Measurements from ENCODE around the gene MYL3.

DNA sequence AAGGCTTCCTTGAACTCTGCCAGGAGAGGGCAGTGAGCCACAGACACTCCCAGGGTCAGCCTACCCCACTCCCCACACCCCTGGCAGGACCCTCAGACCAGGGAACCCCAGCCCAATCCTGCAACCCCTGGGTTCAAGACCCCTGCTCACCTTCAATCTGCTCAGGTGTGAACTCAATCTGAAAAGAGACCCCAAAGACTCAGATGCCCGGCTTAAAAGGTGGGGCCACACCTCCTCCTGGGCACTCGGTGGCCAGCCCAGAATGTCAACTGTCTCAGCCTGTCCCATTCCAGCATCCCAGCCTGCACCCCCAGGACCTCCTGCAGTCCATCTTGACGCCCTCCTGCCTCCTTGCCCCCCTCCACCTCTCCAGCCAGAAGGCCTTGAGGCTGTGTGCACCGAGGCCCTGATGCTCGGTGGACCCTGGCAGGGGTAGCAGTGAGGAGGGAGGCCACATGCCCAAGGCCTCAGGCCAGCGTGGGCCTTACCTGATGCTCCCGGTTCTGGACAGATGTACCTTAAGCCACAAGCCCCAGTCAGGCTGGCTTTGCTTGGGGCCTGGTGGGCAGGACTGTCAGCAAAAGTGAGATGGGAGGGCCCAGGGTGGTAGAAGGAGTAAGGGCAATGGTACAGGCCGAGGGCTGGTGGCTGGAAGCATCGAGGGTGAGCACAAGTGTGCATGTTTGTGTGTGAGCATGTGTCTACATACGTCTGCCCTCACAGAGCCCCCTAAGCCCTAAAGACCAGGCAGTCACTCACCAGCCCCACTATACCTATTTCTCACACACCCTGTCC, 2.2 kb downstream of the MYL3 start:
- TF ChIP-seq, protein P1, sequence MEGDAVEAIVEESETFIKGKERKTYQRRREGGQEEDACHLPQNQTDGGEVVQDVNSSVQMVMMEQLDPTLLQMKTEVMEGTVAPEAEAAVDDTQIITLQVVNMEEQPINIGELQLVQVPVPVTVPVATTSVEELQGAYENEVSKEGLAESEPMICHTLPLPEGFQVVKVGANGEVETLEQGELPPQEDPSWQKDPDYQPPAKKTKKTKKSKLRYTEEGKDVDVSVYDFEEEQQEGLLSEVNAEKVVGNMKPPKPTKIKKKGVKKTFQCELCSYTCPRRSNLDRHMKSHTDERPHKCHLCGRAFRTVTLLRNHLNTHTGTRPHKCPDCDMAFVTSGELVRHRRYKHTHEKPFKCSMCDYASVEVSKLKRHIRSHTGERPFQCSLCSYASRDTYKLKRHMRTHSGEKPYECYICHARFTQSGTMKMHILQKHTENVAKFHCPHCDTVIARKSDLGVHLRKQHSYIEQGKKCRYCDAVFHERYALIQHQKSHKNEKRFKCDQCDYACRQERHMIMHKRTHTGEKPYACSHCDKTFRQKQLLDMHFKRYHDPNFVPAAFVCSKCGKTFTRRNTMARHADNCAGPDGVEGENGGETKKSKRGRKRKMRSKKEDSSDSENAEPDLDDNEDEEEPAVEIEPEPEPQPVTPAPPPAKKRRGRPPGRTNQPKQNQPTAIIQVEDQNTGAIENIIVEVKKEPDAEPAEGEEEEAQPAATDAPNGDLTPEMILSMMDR (IDR thresholded peaks at IDR 0.05; ENCODE audit: low read length): no peak
- TF ChIP-seq EZH2phosphoT487 (IDR thresholded peaks at IDR 0.05; ENCODE audit: low read length): no peak
